NCI-H2227 treated with DMSO at 0.1 percent for 48 hours (cell line): Measurements from ENCODE around the gene HTT.
"Not testable (repeated sequence)": the region's sequence is repeated elsewhere in the genome, so short reads cannot be mapped to it uniquely, and the experiment has no call there.

Experiments used
- DNase-seq: peaks from one replicate; lab custom pipeline; 2025; lab: John Stamatoyannopoulos, UW

Gene HTT

GRCh38 chr4:3121596-3121995 is 47.1 kb downstream of the HTT start:
- no peak for DNase-seq

DNA sequence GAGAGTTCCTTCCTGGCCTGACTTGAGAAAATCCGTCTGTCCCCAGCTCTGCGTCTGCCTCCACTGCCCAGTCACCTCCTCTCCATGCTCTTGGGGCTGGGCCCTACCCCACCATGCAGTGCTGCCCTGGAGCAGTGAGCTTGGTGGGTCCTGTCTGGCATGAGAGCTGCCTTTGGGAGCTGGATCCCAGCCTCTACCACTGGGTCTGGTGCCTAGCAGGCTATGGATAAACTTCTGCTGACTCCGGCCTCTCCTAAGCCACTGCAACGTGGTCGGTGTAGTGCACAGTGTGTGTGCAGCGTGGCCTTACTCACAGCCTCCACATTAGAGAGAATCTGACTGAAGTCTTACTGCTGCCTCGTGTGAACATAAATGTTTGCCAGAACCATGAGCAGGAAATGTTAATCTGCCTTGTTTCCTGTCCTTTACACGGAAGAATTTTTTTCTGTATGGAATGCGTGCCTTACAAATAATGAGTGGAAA is 47.6 kb downstream of the HTT start:
- DNase-seq = no peak

DNA sequence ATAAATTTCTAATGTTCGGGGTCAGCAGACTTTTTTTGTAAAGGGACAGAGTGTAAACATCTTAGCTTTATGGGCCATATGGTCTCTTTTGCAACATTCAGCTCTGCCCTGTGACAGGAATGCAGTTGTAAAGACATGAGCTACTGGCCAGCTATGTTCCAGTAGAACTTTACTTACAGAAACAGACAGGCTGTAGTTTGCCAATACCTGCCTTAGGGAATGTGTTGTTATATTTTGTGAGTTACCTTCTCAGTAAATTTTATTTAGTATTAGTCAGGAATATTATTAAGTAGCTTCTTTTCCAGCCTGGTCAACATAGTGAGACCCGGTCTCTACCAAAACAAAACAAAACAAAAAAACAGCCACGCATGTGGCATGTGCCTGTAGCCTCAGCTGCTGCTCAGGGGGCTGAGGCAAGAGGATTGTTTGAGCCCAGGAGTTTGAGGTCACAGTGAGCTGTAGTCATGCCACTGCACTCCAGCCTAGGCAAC is 48.7 kb downstream of the HTT start:
- no peak for DNase-seq

DNA sequence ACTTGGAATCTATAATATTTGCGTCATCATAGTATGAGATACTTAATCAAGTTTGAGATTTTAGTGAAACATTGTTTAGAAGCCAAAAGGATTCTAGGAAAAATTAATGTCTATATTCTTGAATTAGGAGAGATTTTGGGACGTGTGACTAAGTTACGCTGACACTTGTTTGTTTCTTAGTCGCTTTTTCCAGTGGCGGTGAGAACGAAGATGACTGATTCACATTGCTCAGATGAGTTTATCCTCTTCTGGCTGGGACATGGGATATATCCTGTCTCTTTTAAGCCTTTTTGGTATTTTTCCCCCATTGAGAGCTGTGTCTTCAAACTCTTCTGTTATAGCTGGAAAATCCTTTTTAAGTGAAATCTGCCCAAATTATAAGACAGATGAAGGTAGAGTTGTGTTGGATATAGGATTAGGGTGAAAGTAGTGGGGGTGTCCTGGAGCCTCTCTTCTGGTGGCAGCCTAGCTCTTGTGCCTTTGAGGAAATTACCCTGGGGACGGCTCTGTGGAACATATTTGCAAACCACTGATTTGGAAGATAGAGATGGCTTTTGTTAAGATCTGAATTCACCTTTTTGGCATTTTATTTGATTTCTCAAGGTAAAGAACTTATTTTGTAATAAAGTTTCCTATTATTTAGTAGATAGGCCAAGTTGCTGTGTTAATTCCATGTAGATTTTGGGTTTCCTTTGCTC is 49.7 kb downstream of the HTT start:
- DNase-seq = no peak

GRCh38 chr4:3127112-3127511 is 52.6 kb downstream of the HTT start:
- DNase-seq = no peak

- no peak for DNase-seq
These were observed 53.6 kb downstream of the HTT start for GRCh38 chr4:3128058-3128457.

GRCh38 chr4:3128976-3129375 is 54.5 kb downstream of the HTT start:
- DNase-seq = no peak

- no peak for DNase-seq
These were observed 55.7 kb downstream of the HTT start for GRCh38 chr4:3130201-3130600.

DNA sequence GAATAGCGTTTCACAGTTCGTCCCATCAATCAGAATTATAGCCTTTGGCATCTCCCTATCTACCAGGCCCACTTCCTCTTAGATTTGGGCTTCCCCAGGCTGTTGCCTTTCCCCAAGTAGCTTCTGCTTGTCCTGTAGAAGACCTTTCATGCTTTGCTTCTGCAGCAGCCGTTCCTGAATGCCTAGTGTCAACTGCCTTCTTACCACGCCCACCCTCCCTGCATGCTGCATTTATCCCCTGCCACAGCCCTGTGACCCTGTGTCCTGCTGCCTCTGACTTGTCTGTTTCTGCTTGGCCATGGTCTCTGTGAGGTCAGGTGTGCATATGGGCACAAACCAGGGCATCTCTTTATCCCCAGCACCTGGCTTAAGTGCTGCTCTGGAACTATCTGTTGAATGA is 56.3 kb downstream of the HTT start:
- no peak for DNase-seq

- no peak for DNase-seq
These were observed 59.7 kb downstream of the HTT start for GRCh38 chr4:3134201-3134600.

- DNase-seq = no peak
These were observed 60.9 kb downstream of the HTT start for GRCh38 chr4:3135155-3136011.

DNA sequence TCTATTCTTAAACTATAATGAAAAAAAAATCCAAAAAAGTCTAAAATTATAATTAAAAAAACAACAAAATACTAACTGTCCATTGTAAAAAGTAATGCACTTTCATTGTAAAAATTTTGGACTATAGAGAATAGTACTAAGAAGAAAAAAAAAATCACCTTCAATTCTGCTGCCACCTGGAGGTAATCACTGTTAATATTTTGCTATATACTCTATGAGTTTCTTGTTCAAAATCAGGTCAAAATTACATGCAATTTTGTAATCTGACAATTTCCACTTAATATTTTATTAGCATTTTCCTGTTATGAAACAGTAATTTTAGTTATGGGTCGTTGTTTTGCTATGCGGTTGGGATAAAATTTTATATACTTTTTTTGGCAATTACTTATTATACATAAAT is 62.0 kb downstream of the HTT start:
- no peak for DNase-seq

GRCh38 chr4:3137908-3138307 is 63.4 kb downstream of the HTT start:
- DNase-seq = no peak

- DNase-seq = peak; percentile 9
These were observed 70.9 kb downstream of the HTT start for GRCh38 chr4:3145234-3145924.

DNA sequence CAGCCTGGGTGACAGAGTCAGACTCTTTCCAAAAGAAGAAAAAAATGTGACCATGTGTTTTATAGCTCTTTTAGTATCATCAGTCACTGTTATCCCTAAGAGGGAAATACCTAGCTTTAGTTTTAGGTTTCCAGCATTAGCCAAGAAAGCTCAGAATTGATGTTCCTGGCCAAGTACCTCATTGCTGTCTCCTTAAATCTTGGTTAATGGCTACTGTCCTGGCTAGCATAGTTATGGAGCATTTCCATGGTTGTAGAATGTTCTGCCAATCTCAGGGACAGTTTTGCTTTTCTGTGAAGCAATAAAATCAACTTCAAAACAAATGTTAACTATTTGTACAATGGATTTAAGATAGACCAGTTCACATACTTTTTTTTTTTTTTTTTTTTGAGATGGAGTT is 74.4 kb downstream of the HTT start:
- no peak for DNase-seq

DNA sequence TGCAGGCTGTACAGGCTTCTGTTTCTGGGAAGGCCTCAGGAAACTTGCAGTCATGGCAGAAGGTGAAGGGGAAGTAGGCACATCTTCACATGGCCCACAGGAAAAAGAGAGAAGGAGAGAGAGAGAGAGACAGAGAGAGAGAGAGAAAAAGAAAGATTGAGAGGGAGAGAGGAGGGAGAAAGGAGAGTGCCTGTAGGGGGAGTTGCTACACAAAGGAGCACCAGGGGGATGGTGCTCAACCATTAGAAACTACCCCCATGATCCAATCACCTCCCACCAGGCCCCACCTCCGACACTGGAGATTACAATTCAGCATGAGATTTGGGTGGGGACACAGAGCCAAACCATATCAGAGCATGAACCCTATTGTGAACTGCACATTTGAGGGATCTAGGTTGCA is 76.8 kb downstream of the HTT start:
- not testable (repeated sequence) for DNase-seq

DNA sequence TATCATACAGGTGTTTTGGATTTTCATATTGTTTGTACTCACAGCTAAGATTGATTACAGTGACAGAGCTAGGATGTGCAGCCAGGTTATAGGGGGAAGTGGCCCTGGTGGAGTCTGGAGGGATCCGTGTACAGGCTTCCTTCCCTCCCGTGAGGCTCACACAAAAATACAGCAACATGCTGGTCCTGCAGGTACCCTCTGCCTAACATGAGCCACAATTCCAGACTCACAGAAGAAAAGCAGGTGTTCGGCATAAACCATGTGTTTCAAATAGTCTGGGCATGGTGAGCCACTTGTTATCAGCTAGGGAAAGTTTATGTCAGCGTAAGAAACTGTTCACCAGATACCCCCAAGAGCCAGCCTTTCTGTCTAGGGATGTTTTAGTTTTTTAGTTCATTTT is 82.9 kb downstream of the HTT start:
- DNase-seq = no peak

- DNase-seq = no peak
These were observed 84.4 kb downstream of the HTT start for GRCh38 chr4:3158841-3159240.

GRCh38 chr4:3160438-3160837 is 86.0 kb downstream of the HTT start:
- DNase-seq = no peak

DNA sequence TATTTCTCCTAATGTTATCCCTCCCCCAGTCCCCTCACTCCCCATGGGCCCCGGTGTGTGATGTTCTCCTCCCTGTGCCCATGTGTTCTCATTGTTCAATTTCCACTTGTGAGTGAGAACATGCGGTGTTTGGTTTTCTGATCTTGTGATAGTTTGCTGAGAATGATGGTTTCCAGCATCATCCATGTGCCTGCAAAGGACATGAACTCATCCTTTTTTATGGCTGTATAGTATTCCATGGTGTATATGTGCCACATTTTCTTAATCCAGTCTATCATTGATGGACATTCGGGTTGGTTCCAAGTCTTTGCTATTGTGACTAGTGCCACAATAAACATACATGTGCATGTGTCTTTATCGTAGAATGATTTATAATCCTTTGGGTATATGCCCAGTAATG is 86.6 kb downstream of the HTT start:
- DNase-seq = not testable (repeated sequence)

DNA sequence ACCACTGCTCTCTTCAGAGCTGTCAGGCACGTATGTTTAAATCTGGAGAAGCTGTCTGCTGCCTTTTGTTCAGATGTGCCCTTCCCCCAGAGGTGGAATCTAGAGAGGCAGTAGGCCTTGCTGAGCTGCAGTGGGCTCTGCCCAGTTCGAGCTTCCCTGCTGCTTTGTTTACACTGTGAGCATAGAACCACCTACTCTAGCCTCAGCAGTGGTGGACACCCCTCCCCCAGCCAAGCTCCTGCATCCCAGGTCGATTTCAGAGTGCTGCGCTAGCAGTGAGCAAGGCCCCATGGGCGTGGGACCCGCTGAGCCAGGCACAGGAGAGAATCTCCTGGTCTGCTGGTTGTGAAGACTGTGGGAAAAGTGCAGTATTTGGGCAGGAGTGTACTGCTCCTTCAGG is 92.0 kb downstream of the HTT start:
- DNase-seq = peak; percentile 2

GRCh38 chr4:3168029-3168428 is 93.5 kb downstream of the HTT start:
- DNase-seq = no peak
